HFF-Myc (cell line): ENCODE measurements around the gene PHF2.

ENCODE experiments used
- DNase-seq: peaks from one replicate; pipeline ENCODE4 v3.0.0-alpha.2; 2011; ENCODE audit warnings: low read depth; ENCODE audit errors: extremely low read depth
- H3K4me3 ChIP-seq: replicated peaks from 2 replicates; pipeline ENCODE4 v1.5.1; 2011; ENCODE audit warnings: low read depth, mild to moderate bottlenecking, control low read depth, low read length
- TF ChIP-seq, protein P1 (sequence below): IDR thresholded peaks from 2 replicates; pipeline ENCODE4 v1.5.1; 2012; ENCODE audit warnings: mild to moderate bottlenecking, low read depth, low read length, control low read depth; ENCODE audit errors: missing control alignments

Gene PHF2

DNA sequence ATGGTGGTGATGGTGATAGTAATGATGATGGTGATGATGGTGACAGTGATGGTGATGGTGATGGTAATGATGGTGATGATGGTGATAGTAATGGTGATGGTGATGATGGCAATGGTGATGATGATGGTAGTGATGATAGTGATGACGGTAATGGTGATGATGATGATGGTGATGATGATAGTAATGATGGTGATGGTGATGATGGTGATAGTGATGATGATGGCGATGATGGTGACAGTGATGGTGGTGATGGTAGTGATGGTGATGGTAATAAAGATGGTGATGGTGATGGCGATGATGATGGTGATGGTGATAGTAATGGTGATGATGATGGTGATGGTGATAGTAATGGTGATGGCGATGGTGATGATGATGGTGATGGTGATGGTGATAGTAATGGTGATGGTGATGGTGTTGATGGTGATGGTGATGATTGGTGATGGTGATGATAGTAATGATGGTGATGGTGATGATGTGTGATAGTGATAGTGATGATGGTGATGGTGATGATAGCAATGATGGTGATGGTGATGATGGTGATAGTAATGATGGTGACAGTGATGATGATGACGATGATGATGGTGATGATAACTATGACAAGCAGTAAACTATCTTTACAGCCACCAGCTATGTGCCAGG is 38.6 kb downstream of the PHF2 start:
- DNase-seq, result no peak
- TF ChIP-seq, protein P1, sequence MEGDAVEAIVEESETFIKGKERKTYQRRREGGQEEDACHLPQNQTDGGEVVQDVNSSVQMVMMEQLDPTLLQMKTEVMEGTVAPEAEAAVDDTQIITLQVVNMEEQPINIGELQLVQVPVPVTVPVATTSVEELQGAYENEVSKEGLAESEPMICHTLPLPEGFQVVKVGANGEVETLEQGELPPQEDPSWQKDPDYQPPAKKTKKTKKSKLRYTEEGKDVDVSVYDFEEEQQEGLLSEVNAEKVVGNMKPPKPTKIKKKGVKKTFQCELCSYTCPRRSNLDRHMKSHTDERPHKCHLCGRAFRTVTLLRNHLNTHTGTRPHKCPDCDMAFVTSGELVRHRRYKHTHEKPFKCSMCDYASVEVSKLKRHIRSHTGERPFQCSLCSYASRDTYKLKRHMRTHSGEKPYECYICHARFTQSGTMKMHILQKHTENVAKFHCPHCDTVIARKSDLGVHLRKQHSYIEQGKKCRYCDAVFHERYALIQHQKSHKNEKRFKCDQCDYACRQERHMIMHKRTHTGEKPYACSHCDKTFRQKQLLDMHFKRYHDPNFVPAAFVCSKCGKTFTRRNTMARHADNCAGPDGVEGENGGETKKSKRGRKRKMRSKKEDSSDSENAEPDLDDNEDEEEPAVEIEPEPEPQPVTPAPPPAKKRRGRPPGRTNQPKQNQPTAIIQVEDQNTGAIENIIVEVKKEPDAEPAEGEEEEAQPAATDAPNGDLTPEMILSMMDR, result no peak
- no peak overlapping the region for H3K4me3 ChIP-seq

DNA sequence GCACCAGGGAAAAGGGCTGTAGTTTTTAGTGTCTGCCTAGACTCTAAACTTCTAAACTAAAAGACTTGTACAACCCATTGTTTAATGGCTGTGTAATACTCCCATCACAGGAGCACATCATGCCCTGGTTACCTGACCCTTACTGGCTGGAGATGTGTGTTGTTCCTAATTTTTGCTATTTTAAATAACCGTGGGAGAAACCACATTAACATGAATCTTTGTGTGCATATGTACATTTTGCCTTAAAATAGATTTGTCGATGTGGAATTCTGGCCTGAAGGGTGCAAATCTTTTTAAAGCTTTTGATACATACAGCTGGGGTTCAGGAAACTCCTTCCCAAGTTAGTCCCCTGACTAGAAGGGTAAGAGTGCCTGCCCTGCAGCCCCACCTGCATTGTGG is 39.7 kb downstream of the PHF2 start:
- DNase-seq, result no peak
- H3K4me3 ChIP-seq, result no peak overlapping the region
- TF ChIP-seq, protein P1, result no peak

DNA sequence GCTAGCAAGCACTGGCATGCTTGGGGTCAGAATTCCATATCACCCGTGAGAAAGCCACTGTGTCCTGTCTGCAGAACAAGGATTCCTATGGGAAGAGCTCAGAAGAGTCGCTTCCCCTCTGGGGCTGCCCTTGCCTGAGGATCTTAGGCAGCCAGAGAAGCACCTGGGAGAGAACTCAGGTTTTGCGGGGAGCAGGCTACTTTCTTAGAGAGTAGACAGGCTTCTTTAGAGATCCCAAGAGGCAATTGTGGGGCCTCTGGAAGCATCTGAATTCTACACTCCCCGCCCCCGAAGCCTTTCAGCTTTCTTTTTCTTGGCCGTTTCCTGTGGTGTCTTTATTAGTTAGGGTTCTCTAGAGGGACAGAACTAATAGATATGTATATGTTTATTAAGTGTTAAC is 40.9 kb downstream of the PHF2 start:
- TF ChIP-seq, protein P1, result no peak
- no peak overlapping the region for H3K4me3 ChIP-seq
- DNase-seq, result no peak

DNA sequence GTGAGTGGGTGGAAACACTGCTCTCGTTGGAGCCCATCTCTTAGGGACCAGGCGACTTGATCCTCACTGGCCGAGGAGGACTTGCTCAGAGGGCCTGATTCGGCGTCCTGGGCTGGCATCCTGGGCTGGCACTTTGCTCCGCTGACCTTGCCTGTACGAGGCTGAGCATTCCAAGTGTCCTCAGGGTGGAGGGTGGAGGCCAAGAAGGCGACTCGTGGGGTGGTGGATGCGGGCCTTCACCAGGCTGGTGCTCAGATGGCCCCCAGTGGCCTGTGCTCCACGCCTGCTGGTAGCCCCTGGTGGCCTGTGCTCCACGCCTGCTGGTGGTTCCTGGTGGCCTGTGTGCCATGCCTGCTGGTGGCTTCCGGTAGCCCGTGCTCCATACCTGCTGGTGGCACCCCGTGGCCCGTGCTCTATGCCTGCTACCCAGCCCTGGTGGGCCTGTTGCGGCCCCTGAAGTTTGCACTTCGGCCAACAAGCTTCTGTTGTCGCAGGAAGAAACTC is 42.9 kb downstream of the PHF2 start:
- DNase-seq, result no peak
- TF ChIP-seq, protein P1, result no peak
- no peak overlapping the region for H3K4me3 ChIP-seq

DNA sequence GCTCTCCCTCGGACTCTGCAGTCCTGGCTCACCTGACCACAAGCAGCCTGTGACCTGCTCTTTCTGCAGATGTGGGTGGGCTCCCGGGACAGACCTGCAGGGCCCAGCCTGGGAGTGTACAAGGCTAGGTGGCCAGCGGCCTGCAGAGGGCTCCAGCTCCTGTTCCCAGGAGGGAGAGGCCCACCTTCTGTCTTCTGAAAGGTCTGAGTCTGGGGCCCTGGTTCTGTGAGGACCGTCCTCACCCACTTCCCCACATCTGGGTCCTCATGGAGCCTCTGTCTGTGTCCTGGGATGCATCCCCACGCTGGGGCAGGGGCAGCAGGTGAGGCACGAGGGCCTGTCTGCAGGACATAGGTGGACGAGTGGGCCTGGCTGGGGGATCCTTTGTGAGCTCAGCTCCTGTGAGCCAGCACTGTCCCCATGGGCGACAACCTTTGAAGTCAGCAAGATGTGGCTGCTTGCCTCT is 43.7 kb downstream of the PHF2 start:
- no peak for DNase-seq
- TF ChIP-seq, protein P1, result no peak
- H3K4me3 ChIP-seq, result no peak overlapping the region

DNA sequence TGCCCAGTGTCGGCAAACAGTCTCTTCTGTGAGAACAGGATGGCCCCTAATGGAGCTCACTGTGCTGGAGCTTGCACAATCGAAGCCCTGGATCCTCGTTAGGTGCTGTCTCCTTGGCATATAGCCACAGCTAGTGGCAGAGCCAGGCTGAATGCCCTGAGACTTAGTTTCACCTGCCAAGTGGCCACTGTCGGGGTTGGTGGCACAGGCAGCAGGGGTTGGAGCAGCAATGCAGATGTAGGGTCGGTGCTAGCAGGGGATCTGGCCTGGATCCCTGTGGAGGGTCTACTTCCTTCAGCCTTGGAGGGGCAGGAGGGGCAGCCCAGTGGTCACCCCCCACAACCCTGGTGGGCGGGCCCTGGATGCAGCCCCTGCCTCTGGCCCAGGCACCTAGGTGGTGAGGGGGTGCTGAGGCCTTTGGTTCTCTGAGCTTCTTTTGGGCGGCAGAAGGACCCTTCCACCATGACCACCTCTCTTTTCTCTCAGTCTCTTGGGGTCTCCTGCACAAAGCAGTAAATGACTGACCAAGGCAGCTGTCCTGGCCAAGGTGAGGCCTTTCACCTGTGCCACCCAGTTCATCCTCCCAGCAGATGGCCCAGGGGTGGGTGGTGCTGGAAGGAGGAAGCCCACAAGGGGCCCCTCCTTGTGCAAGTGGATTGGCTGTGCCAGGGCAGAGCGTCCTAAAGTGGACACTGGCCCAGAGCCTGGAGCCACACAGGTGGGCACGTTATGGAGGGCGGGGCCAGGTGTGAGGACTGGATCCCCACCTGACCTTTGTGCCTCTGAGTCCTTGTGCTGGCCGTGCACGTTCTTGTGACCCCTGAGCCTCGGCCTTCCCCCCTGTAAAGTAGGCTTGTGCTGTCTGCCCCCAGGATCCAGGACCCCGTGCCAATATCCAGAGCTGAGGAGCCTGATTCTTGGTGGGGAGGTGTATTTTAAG is 44.8 kb downstream of the PHF2 start:
- H3K4me3 ChIP-seq, result no peak overlapping the region
- DNase-seq, result no peak
- TF ChIP-seq, protein P1, result no peak
